RCC 7860 (cell line): Measurements from ENCODE around the gene FCRL5.
A peak's percentile ranks its signal among the peaks of the same experiment; 100 is the strongest.
"Not testable (repeated sequence)": the region's sequence is repeated elsewhere in the genome, so short reads cannot be mapped to it uniquely, and the experiment has no call there.

Experiments used
- DNase-seq: peaks from one replicate; pipeline ENCODE4 v3.0.0-alpha.2; 2015; ENCODE audit warnings: low spot score
- FAIRE-seq: peaks from 2 replicates; lab custom pipeline; 2012; peaks lifted over from hg19 to GRCh38; lab: Jason Lieb, UNC

FCRL5 gene

DNA sequence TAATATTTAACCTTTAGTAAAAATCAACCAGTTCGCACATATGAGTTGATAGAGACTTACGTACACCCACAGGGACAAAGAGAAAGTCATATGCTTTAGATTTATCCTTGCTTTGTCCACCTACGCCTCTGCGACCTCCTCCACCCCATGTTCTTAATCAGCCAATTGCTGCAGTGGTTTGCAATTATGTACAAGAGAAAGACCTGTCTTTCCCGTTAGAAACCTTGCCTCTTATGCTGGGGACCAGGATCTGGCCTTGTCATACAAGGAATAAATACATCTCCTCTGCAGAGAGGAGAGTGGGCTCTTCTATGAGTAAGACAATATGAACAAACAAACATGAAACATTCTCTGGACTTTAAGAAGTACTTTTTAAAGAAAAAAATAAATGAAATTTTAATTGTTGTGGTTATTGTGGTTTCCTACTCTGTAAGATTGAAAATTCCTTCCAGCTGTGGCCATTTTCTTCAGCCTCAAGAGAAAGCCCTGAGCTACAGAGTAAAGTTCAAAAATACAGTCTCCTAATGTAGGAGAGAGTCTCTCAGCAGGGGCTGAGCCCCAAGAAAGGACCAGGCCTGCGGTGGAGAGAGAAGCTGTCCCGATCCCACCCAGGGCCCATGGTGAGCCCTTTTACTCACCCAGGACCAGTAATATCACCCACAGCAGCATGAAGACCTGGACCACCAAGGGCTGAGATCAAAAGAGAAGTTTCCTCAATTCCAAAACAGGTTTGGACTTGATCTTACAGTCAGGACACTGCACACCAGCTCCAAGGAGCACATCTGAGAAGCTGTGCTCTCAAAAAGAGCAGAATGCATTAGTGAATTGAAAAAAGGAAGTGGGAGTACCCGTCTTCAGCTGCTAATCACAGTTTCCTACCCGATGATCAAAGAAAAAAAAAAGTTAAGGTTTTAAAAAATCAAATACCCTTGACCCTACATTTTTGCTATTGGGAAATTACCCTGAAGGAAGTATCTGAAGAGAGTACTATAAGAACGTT is at the start of gene FCRL5:
TSS of gene FCRL5 (minus strand) at position 822 of the 1,000 bp plus-strand sequence. CDS start at position 669, 153 bp downstream.
- FAIRE-seq (no peak), DNase-seq (no peak)

GRCh38 chr1:157600236-157600635 is 47.9 kb upstream of the FCRL5 start:
- DNase-seq, result no peak
- no peak for FAIRE-seq

- FAIRE-seq (no peak), DNase-seq (no peak)
Measured at GRCh38 chr1:157597959-157598667, 45.8 kb upstream of the FCRL5 start, which contains the start of gene FCRL4. FCRL4 (minus strand) TSS chr1:157598085; CDS start chr1:157597944, 141 bp downstream.

GRCh38 chr1:157596384-157596783 is 44.1 kb upstream of the FCRL5 start:
- FAIRE-seq (no peak), DNase-seq (no peak)

DNA sequence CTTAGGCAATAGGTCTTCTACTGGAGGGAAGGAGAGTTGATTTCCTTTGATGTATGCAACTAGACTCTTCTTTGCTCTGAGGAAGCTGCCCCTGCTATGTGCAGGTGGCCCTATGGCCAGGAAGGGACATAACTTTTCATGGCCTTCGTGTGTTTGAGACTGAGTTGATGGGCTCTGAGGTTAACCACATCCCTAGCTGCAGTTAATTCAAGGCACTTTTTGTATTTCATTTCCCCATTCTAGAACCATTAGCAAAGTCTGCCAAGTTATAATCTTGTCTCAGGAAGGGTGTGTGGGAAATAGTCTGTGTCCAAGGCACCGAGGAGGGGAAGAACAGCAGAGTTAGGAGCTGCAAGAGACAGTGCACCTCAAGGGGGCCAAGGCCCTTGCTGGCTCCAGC is 43.0 kb upstream of the FCRL5 start:
- no peak for FAIRE-seq
- no peak for DNase-seq

GRCh38 chr1:157585984-157586383 is 33.7 kb upstream of the FCRL5 start:
- FAIRE-seq, result no peak
- no peak for DNase-seq

- FAIRE-seq, result no peak
- no peak for DNase-seq
Measured at GRCh38 chr1:157584503-157584902, 32.2 kb upstream of the FCRL5 start.

- DNase-seq (no peak), FAIRE-seq (no peak)
Measured at GRCh38 chr1:157580828-157581210, 28.5 kb upstream of the FCRL5 start.

DNA sequence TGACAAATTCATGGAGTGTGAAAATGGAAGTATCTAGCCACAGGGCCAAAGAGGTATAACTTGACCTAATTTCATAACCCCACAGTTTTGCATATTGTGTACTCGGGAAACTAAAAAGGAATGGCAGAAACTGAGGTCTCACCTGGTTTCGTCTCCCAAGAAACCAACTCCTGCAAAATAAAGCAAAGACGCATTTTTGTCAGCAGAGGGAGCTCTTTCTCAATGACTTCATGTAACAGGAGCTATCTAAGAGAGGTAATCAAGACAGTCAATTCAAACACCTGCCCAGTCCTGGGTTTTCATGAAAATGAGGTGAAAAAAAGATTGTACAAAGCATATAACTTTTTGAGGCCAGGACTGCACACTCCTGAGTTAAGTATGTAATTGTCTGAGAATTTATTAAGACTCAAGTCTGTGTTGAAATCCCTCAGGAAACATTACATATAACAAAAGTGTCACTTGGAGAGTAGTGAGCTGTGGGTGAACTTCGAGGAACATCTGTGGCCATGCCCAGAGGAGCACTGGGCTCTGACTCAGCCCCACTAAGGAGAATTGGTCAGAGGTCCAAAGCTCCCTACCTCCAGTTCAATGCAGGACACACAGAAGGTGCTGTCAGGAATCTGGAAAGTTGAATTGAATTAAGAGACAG is 28.0 kb upstream of the FCRL5 start:
- peak; percentile 64 for FAIRE-seq
- peak; percentile 38 for DNase-seq

DNA sequence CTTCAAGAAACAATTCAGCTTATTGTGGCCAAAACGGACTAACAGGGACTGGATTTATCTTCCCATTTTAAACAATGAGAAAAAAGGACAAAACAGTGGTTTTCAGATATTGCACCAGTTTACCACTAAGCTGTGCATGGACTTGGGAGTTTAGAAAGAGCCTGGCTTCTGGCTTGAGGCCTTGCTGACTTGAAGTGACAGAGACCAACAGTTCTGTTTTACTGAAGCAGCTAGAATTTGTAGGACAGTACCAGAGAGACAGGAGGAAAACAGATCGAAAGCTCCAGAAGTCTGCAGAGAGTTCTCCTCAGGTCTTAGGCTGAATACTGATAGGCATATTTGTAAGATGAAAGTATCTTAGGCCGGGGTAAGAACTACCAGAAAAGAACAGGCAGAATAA is 25.1 kb upstream of the FCRL5 start:
- DNase-seq (no peak), FAIRE-seq (no peak)

DNA sequence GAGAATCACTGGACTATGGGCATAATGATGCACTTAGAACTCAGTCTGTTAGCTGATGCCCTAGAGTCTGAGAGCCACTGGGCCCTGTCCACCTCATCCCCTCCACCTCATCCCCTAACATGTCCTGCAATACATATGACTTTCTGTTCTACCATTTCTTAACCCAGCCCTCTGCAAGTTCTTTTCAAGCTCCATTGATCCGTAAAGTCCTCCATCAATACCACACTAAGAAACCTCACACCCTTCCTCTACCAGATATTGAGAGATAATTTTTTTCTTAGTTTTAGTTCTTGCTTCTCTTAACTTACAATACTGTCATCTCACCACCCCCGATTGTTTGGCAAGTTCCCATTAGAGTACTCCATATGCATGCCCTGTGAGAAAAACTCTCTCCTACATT is 23.4 kb upstream of the FCRL5 start:
- no peak for DNase-seq
- FAIRE-seq, result no peak

GRCh38 chr1:157574836-157575235 is 22.5 kb upstream of the FCRL5 start:
- DNase-seq (no peak), FAIRE-seq (no peak)

DNA sequence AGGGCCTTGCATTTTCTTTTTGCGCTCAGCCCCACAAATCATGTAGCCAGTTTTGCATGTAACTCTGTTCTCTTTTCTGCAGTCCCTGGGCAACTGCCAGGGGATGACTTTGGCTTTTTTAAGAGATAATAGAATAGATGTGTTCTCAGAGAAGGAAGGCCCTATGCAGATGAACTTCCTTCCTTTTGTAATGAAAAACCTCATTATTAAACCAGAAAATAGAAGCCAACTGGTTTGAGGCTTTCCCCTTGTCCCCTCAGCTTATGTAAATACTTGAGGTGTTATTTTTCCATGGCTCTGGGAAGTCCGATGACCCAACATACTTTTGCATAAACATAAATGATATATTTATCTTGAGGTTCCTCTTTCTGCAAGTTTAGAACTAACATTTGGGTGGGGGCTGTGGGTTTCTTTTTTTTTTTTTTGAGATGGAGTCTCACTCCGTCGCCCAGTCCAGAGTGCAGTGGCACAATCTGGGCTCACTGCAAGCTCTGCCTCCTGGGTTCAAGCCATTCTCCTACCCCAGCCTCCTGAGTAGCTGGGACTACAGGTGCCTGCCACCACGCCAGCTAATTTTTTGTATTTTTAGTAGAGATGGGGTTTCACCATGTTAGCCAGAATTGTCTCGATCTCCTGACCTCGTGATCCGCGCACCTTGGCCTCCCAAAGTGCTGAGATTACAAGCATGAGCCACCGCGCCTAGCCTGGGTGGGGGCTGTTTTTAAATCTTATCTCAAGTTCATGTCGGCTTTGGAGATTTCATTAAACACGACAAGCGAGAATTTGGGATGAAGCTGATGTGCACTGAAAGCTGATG is 14.4 kb upstream of the FCRL5 start:
- DNase-seq (no peak), FAIRE-seq (no peak)

GRCh38 chr1:157562515-157562914 is 10.2 kb upstream of the FCRL5 start:
- FAIRE-seq, result no peak
- no peak for DNase-seq

DNA sequence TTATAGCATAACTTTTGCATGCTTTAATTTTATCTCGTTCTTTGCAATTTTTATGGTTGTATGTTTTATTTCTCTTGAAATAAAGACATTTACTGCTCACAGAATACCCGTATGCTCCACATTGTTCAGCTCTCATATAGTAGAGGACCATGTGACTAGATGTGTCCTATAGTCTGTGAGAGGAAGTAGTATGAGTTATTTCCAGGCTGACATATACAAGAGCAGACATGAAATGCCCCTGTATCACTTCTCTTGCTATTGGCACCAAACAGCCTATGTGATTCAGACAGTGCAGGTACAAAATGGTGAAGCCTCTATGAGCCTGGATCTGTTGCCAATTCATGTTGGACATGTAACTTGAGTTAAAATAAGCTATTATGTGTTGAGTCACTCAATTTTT is 5.8 kb upstream of the FCRL5 start:
- FAIRE-seq (no peak), DNase-seq (no peak)

- not testable (repeated sequence) for FAIRE-seq, DNase-seq
Measured at GRCh38 chr1:157548081-157548480, 4.2 kb downstream of the FCRL5 start.

DNA sequence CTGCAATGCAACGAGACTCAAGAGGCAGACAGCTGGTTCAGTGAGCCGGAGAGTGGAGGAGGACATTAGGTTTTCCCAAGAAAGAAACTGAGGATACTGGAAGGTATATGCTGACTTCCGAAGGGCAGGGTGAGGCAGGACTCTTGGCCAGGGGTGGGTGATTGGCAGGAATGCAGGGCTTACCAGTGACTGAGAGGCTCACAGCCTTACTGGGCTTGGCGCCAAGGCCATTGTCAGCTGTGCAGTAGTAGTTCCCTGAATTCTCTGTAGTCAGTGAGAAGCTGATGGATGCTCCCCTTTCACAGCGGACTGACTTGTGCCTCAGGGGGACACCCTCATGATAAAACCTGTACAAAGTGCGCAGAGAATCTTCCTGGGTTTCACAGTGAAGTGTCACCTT is 9.6 kb downstream of the FCRL5 start:
- no peak for FAIRE-seq
- DNase-seq, result peak; percentile 14

DNA sequence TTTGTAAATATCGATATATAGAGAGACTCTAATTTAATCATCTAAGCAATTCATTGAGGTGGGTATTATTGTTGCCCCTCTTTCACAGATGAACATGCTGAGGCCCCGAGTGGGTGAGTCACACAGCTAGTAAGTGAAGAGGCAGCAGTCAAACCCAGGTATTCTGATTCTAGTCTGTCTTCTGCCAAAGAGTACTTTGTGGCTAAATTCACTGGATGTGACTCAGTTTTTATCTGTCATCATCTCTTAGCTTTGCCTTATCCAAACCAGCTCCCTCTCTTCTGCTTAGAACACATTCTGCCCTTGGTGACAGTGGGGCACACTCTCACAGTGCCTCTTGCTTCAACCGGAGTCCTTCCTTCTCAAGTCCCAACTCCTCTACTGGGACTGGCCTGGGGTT is 11.5 kb downstream of the FCRL5 start:
- DNase-seq (peak; percentile 20), FAIRE-seq (no peak)

GRCh38 chr1:157540160-157540748 is 12.1 kb downstream of the FCRL5 start:
- FAIRE-seq (no peak), DNase-seq (no peak)

- no peak for FAIRE-seq
- no peak for DNase-seq
Measured at GRCh38 chr1:157539568-157539967, 12.7 kb downstream of the FCRL5 start.
